Stimulated activated CD4-positive, alpha-beta T cell treated with anti-CD3 and anti-CD28 coated beads, Interleukin-4, amount 100 ng/mL, for 48 hours (primary cell): ENCODE results near the gene PLCZ1.
"Not testable (repeated sequence)": the region's sequence is repeated elsewhere in the genome, so short reads cannot be mapped to it uniquely, and the experiment has no call there.

Experiments
- DNase-seq, 2 donors: peaks; one replicate each; pipeline ENCODE4 v3.0.0-alpha.2; 2020; ENCODE audit warnings: low read depth in 2 of 2

Gene PLCZ1

GRCh38 chr12:18703321-18703720 lies 34.5 kb downstream of the PLCZ1 start:
- no peak for DNase-seq

- no peak for DNase-seq
Observed at GRCh38 chr12:18700271-18700670, 37.5 kb downstream of the PLCZ1 start.

- DNase-seq, result no peak
Observed at GRCh38 chr12:18696971-18697602, 40.7 kb downstream of the PLCZ1 start.

GRCh38 chr12:18693986-18694385 lies 43.8 kb downstream of the PLCZ1 start:
- not testable (repeated sequence) for DNase-seq

GRCh38 chr12:18690653-18691052 lies 47.2 kb downstream of the PLCZ1 start:
- no peak for DNase-seq

- no peak for DNase-seq
Observed at GRCh38 chr12:18689771-18690170, 48.0 kb downstream of the PLCZ1 start.

- no peak for DNase-seq
Observed at GRCh38 chr12:18684430-18684829, 53.4 kb downstream of the PLCZ1 start.

- DNase-seq, result no peak
Observed at GRCh38 chr12:18683327-18684013, 54.3 kb downstream of the PLCZ1 start.

- DNase-seq, result no peak
Observed at GRCh38 chr12:18681818-18682217, 56.0 kb downstream of the PLCZ1 start.

GRCh38 chr12:18676996-18677588 lies 60.7 kb downstream of the PLCZ1 start:
- DNase-seq, result no peak

GRCh38 chr12:18676141-18676540 lies 61.7 kb downstream of the PLCZ1 start:
- no peak for DNase-seq

- DNase-seq, result no peak
Observed at GRCh38 chr12:18658829-18659228, 79.0 kb downstream of the PLCZ1 start.

GRCh38 chr12:18658179-18658578 lies 79.6 kb downstream of the PLCZ1 start:
- no peak for DNase-seq

GRCh38 chr12:18655351-18655750 lies 82.5 kb downstream of the PLCZ1 start:
- DNase-seq, result no peak

- no peak for DNase-seq
Observed at GRCh38 chr12:18653465-18653864, 84.3 kb downstream of the PLCZ1 start.

GRCh38 chr12:18652596-18652995 lies 85.2 kb downstream of the PLCZ1 start:
- no peak for DNase-seq

- DNase-seq, result no peak
Observed at GRCh38 chr12:18651525-18651924, 86.3 kb downstream of the PLCZ1 start.

- no peak for DNase-seq
Observed at GRCh38 chr12:18646286-18646890, 91.4 kb downstream of the PLCZ1 start.

GRCh38 chr12:18644564-18644963 lies 93.2 kb downstream of the PLCZ1 start:
- DNase-seq, result no peak

- no peak for DNase-seq
Observed at GRCh38 chr12:18643681-18644080, 94.1 kb downstream of the PLCZ1 start.

GRCh38 chr12:18640321-18640955 lies 97.4 kb downstream of the PLCZ1 start:
- no peak for DNase-seq

- no peak for DNase-seq
Observed at GRCh38 chr12:18634382-18634781, 103.4 kb downstream of the PLCZ1 start.
